HepG2 (cell line): ENCODE results near the gene NDST1. TPM values are rescaled to one million over a fixed set of nuclear protein-coding genes. Genes with fewer than 3 reads are reported as not detected.

Experiments used
- ARID2 ChIP-seq: sonication (generic); formaldehyde crosslinking; IDR thresholded peaks from 2 replicates; pipeline ENCODE4 v1.8.1; 2022; ENCODE audit warnings: mild to moderate bottlenecking, missing genetic modification reagents, borderline replicate concordance
- BRF2 ChIP-seq: sonication (generic); formaldehyde crosslinking; IDR thresholded peaks from 2 replicates; pipeline ENCODE4 v1.8.1; 2022; ENCODE audit warnings: mild to moderate bottlenecking, missing genetic modification reagents
- CSRNP1 ChIP-seq: sonication (generic); formaldehyde crosslinking; IDR thresholded peaks from 2 replicates; pipeline ENCODE4 v1.8.1; 2023; ENCODE audit warnings: mild to moderate bottlenecking, missing genetic modification reagents
- FOSL2 ChIP-seq: sonication (generic); formaldehyde crosslinking; IDR thresholded peaks from 2 replicates; pipeline ENCODE4 v1.4.0; 2020; ENCODE audit warnings: missing genetic modification reagents
- KAT7 ChIP-seq: IDR thresholded peaks from 2 replicates; pipeline ENCODE4 v1.6.1; 2018; ENCODE audit warnings: borderline replicate concordance, missing compliant biosample characterization
- KAT8 ChIP-seq: IDR thresholded peaks from 2 replicates; pipeline ENCODE4 v1.6.1; 2016; ENCODE audit warnings: missing genetic modification reagents, missing compliant biosample characterization
- MTA3 ChIP-seq: sonication (generic); formaldehyde crosslinking; IDR thresholded peaks from 2 replicates; pipeline ENCODE4 v1.4.0; 2020; ENCODE audit warnings: missing genetic modification reagents
- NONO ChIP-seq, 2 experiments: fragments of 450-650 bp in 1 of 2; sonication (generic) in 1 of 2; formaldehyde crosslinking in 1 of 2; IDR thresholded peaks in 1 of 2; conservative IDR thresholded peaks in 1 of 2; 2 replicates each; pipeline versions ENCODE4 v1.6.1 to v1.8.0; 2017 to 2022; ENCODE audit warnings: mild to moderate bottlenecking in 1 of 2, missing genetic modification reagents in 1 of 2, moderate library complexity in 1 of 2
- POLR2A ChIP-seq, 2 experiments: IDR thresholded peaks; 2 replicates each; pipeline ENCODE4 v1.6.1; 2011; ENCODE audit warnings: low read depth in 2 of 2, low read length in 2 of 2, mild to moderate bottlenecking in 1 of 2, moderate library complexity in 1 of 2; ENCODE audit not compliant: insufficient read depth in 1 of 2
- PRDM15 ChIP-seq: sonication (generic); formaldehyde crosslinking; IDR thresholded peaks from 2 replicates; pipeline ENCODE4 v1.4.0; 2020; ENCODE audit warnings: missing genetic modification reagents
- RFX5 ChIP-seq: IDR thresholded peaks from 2 replicates; pipeline ENCODE4 v1.6.1; 2011; ENCODE audit warnings: low read depth, low read length, improper control_type of control experiment
- SIN3B ChIP-seq: fragments of 150-350 bp; IDR thresholded peaks from 2 replicates; pipeline ENCODE4 v1.6.1; 2014; ENCODE audit warnings: low read length
- SMC3 ChIP-seq: IDR thresholded peaks from 2 replicates; pipeline ENCODE4 v1.6.1; 2011; ENCODE audit warnings: low read length, improper control_type of control experiment
- THYN1 ChIP-seq: sonication (generic); formaldehyde crosslinking; IDR thresholded peaks from 2 replicates; pipeline ENCODE4 v1.8.1; 2023; ENCODE audit warnings: low read depth, mild to moderate bottlenecking, moderate library complexity, missing genetic modification reagents, borderline replicate concordance
- ZC3H13 ChIP-seq: sonication (generic); formaldehyde crosslinking; IDR thresholded peaks from 2 replicates; pipeline ENCODE4 v1.8.1; 2023; ENCODE audit warnings: mild to moderate bottlenecking, missing genetic modification reagents, moderate library complexity
- ZNF205 ChIP-seq: IDR thresholded peaks from 2 replicates; pipeline ENCODE4 v1.6.1; 2018; ENCODE audit warnings: missing biosample characterization, missing genetic modification reagents
- ZNF33A ChIP-seq: sonication (generic); formaldehyde crosslinking; IDR thresholded peaks from 2 replicates; pipeline ENCODE4 v1.5.1; 2020; ENCODE audit warnings: missing genetic modification reagents, mild to moderate bottlenecking, moderate library complexity, borderline replicate concordance
- ZNF672 ChIP-seq: sonication (generic); formaldehyde crosslinking; IDR thresholded peaks from 2 replicates; pipeline ENCODE4 v1.8.1; 2022; ENCODE audit warnings: missing genetic modification reagents
- ZNF773 ChIP-seq: sonication (generic); formaldehyde crosslinking; IDR thresholded peaks from 2 replicates; pipeline ENCODE4 v1.4.0; 2020; ENCODE audit warnings: missing genetic modification reagents, borderline replicate concordance
- ZNF784 ChIP-seq: sonication (generic); formaldehyde crosslinking; IDR thresholded peaks from 2 replicates; pipeline ENCODE4 v1.5.1; 2020; ENCODE audit warnings: missing genetic modification reagents, mild to moderate bottlenecking, borderline replicate concordance
- ZNF879 ChIP-seq: sonication (generic); formaldehyde crosslinking; IDR thresholded peaks from 2 replicates; pipeline ENCODE4 v1.8.1; 2023; ENCODE audit warnings: missing genetic modification reagents
- ZSCAN22 ChIP-seq: sonication (generic); formaldehyde crosslinking; IDR thresholded peaks from 2 replicates; pipeline ENCODE4 v1.4.0; 2020; ENCODE audit warnings: mild to moderate bottlenecking, missing genetic modification reagents
- polyA plus RNA-seq, 8 experiments: library from polyadenylated mRNA; depleted of rRNA in 3 of 8; stranded (reverse) in 7 of 8; unstranded in 1 of 8; fragments of >200 nt; fragmentation: Illumina TruSeq in 4 of 8; extraction: Trizol in 4 of 8; gene quantifications; 2 replicates each; pipeline versions ENCODE4 v1.2.1 to v1.2.3, GENCODE V29; 2011 to 2016; ENCODE audit warnings: low read depth in 4 of 8, missing spikeins in 1 of 8, mixed read lengths in 1 of 8; ENCODE audit not compliant: insufficient read depth in 1 of 8
- total RNA-seq, 5 experiments: library from RNA; depleted of rRNA; stranded (reverse); fragments of >200 nt; fragmentation: Illumina TruSeq; extraction: Trizol; gene quantifications; 2 replicates each; pipeline ENCODE4 v1.2.3, GENCODE V29; 2016; ENCODE audit warnings: low read depth in 1 of 5

Gene NDST1
- total and polyA plus RNA-seq, 2 of the 13 experiments (the other 11 are each of a cell fraction or from before 2014, with no cell fraction given) = 23.8 to 26.2 TPM

- TF ChIP-seq PRDM15 (no peak), CSRNP1 (no peak), ARID2 (CRISPR knock-in tag) (no peak), ZNF773 (CRISPR knock-in tag) (no peak), ZNF784 (CRISPR knock-in tag) (no peak), ZNF205 (CRISPR knock-in tag) (peak; percentile 52; the same call in 1 of the 2 replicates), SMC3 (no peak), ZNF879 (CRISPR knock-in tag) (no peak), BRF2 (CRISPR knock-in tag) (no peak), NONO (IDR thresholded peaks at IDR 0.05) (no peak), NONO (CRISPR knock-in tag; conservative IDR thresholded peaks at IDR 0.05) (no peak; the same call in 1 of the 2 replicates), ZC3H13 (CRISPR knock-in tag) (no peak), KAT8 (CRISPR knock-in tag) (no peak), THYN1 (CRISPR knock-in tag) (no peak), KAT7 (CRISPR knock-in tag) (peak; percentile 51; the same call in 1 of the 2 replicates), FOSL2 (peak; percentile 71), ZNF672 (CRISPR knock-in tag) (no peak), SIN3B (no peak), ZSCAN22 (CRISPR knock-in tag) (no peak), RFX5 (peak; percentile 68), ZNF33A (CRISPR knock-in tag) (no peak), MTA3 (no peak), POLR2A (IDR thresholded peaks at IDR 0.05; ENCODE audit: insufficient read depth in 1 of 2, low read depth in 2 of 2, low read length in 2 of 2) (no peak)
These were observed 9.6 kb downstream of the NDST1 start (continued) for GRCh38 chr5:150517272-150518152.
